GM18526 (cell line): ENCODE results near the gene CLIC3.

Experiments
- POLR2A ChIP-seq: IDR thresholded peaks from 3 replicates; pipeline ENCODE4 v1.6.1; 2011; ENCODE audit not compliant: insufficient read length; ENCODE audit errors: extremely low read depth

The CLIC3 gene

GRCh38 chr9:136983167-136983566 lies 13.2 kb downstream of the CLIC3 start:
- no peak for TF ChIP-seq POLR2A

GRCh38 chr9:136982232-136983051 lies 13.9 kb downstream of the CLIC3 start, which contains the start of gene LCNL1:
TSS of gene LCNL1 (plus strand) at chr9:136982993. CDS start at chr9:136983587, 594 bp downstream.
- TF ChIP-seq POLR2A: no peak

- no peak for TF ChIP-seq POLR2A
Observed at GRCh38 chr9:136981588-136982231, 14.7 kb downstream of the CLIC3 start.

- no peak for TF ChIP-seq POLR2A
Observed at GRCh38 chr9:136980669-136981478, 15.5 kb downstream of the CLIC3 start.

DNA sequence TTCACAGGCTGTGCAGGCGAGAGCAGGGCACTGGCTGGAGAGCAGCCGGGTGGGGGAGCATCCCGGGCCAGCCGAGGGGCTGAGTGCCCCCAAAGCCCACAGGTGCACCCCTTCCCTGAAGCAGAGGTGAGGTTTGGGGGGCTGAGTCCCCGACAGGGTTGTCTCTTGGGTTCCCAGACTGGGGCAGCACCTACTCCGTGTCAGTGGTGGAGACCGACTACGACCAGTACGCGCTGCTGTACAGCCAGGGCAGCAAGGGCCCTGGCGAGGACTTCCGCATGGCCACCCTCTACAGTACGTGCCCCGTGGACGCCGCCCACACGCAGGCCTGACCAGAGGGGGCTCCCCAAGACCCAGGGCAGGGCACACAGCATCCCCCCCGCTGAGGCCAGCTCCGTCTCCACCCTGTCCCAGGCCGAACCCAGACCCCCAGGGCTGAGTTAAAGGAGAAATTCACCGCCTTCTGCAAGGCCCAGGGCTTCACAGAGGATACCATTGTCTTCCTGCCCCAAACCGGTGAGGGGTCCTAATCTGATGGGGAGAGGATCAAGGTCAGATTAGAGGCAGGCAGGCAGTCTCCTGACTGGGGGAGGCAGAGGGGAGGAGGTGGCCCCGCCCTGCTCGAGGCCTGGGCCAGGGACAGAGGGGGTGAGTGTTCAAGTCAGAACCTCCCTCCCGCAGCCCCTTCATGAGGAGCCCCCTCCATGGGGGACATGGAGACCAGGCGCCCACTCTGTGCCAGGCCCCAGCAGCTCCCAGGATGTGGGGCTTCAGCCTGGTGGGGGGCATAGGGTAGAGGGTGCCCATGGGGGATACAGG lies 16.4 kb downstream of the CLIC3 start:
- no peak for TF ChIP-seq POLR2A

- no peak for TF ChIP-seq POLR2A
Observed at GRCh38 chr9:136978865-136979544, 17.4 kb downstream of the CLIC3 start.

- TF ChIP-seq POLR2A: no peak
Observed at GRCh38 chr9:136978073-136978864, 18.1 kb downstream of the CLIC3 start.

- TF ChIP-seq POLR2A: no peak
Observed at GRCh38 chr9:136977649-136978072, 18.7 kb downstream of the CLIC3 start.

DNA sequence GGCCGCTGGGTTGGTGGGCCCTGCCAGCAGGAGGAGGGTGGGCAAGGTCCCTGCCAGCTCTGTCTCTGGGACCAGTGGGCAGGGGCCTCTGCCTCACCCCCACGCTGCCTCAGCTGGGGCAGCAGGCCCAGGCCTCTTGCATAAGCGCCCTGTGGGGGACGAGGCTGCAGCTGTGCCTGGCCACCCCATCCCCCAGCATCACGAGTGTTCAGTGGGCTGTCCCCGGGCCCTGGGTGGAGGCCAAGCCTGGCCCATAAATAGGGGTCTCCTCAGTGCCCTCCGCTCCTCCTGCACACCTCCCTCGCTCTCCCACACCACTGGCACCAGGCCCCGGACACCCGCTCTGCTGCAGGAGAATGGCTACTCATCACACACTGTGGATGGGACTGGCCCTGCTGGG lies 19.1 kb downstream of the CLIC3 start, which contains the start of gene PTGDS:
Gene PTGDS (plus strand): TSS at position 282 of the 400 bp plus-strand sequence. CDS start 75 bp downstream, at position 357.
- no peak for TF ChIP-seq POLR2A

GRCh38 chr9:136975644-136976043 lies 20.7 kb downstream of the CLIC3 start:
- no peak for TF ChIP-seq POLR2A

DNA sequence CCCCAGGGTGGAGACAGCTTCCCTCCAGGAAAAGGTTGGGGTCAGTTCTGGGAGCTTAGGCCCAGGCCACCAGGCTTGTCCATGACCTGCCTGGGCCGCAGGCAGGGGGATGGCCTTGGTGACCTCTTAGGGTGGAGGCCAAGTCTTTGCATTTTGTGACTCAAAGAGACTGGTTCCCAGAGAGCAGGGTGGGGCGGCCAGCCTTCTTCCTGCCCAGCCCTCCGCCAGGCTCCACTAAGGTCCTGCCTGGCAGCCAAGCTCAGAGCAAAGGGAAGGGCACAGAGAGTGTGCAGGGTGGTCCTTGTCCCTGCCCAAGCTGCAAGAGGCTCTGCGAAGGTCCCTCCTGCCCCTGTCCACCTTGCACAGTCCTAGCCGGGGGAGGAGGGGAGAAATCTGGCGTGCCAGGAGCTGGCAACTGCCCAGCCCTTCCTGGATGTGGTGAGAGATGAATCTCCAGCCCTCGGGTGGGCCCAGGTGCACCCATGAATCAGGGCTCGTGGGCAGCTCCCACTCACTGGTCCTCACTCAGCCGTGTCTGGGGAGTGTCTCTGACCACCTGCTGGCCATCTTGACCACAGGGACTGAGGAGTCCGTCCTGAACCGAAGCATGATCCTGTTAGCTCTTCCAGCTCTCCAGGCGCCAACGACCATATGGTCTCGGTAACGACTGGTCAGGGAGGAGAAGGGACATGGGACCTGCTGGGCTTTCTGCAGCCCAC lies 21.4 kb downstream of the CLIC3 start:
- TF ChIP-seq POLR2A: no peak
